ENCODE data around the gene ERGIC3.

- peak in 9 of 12 donors; percentile 10 to 47 (median 15) for TF ChIP-seq CTCF (IDR thresholded peaks at IDR 0.05)
- TF ChIP-seq POLR2A (IDR thresholded peaks at IDR 0.05): no peak
Measured at GRCh38 chr20:35561268-35561667, 19.4 kb downstream of the ERGIC3 start.

Data from heart left ventricle (tissue), 13 donors.